K562 (cell line): Measurements from ENCODE around the gene IRF2BP1. TPM values are rescaled to one million over a fixed set of nuclear protein-coding genes. Genes with fewer than 3 reads are reported as not detected.
A peak's percentile ranks its signal among the peaks of the same experiment; 100 is the strongest.

Experiments
- ELF4 ChIP-seq: fragments of 450-650 bp; formaldehyde crosslinking; IDR thresholded peaks from 2 replicates; pipeline ENCODE4 v1.4.0; 2022; ENCODE audit warnings: missing genetic modification characterization
- ESRRA ChIP-seq: fragments of 450-650 bp; IDR thresholded peaks from 2 replicates; pipeline ENCODE4 v1.6.1; 2014; ENCODE audit warnings: low read depth, mild to moderate bottlenecking, moderate library complexity, borderline replicate concordance
- ETS2 ChIP-seq: IDR thresholded peaks from 2 replicates; pipeline ENCODE4 v1.6.1; 2016; ENCODE audit warnings: borderline replicate concordance, missing genetic modification characterization, mild to moderate bottlenecking, moderate library complexity, missing compliant biosample characterization; ENCODE audit not compliant: poor library complexity, severe bottlenecking
- GATA2 ChIP-seq: sonication (generic); formaldehyde crosslinking; IDR thresholded peaks from 2 replicates; pipeline ENCODE4 v1.4.0; 2020; ENCODE audit warnings: mild to moderate bottlenecking, missing genetic modification reagents
- KLF16 ChIP-seq: IDR thresholded peaks from 2 replicates; pipeline ENCODE4 v1.6.1; 2016; ENCODE audit warnings: antibody characterized with exemption
- SMAD3 ChIP-seq: fragments of 450-650 bp; formaldehyde crosslinking; conservative IDR thresholded peaks from 2 replicates; pipeline ENCODE4 v1.4.0; 2020; ENCODE audit warnings: mild to moderate bottlenecking
- TRIM28 ChIP-seq: fragments of 450-650 bp; IDR thresholded peaks from 2 replicates; pipeline ENCODE4 v1.6.1; 2017
- ZC3H8 ChIP-seq: fragments of 450-650 bp; IDR thresholded peaks from 2 replicates; pipeline ENCODE4 v1.6.1; 2017
- polyA plus RNA-seq, 8 experiments: library from polyadenylated mRNA; depleted of rRNA in 4 of 8; stranded (reverse) in 5 of 8; unstranded in 3 of 8; fragments of >200 nt; fragmentation: Nextera tagmentation in 2 of 8; fragmentation: Illumina TruSeq in 1 of 8; extraction: Ambion mirVana in 2 of 8; extraction: Trizol in 1 of 8; gene quantifications; 2 replicates each; pipeline versions ENCODE4 v1.2.1 to v1.2.3, GENCODE V29; 2011 to 2014; ENCODE audit warnings: inconsistent platforms in 1 of 8, missing spikeins in 1 of 8
- total RNA-seq, 7 experiments: library from RNA; depleted of rRNA in 6 of 7; stranded (reverse); fragments of >200 nt in 6 of 7; fragmentation: Illumina TruSeq in 2 of 7; extraction: Trizol in 2 of 7; gene quantifications; 2 replicates each; pipeline versions ENCODE4 v1.2.1 to v1.2.3, GENCODE V29; 2011 to 2021; ENCODE audit warnings: low replicate concordance in 1 of 7
- TF ChIP-seq, protein P1 (sequence below): fragments of 450-650 bp; IDR thresholded peaks from 2 replicates; pipeline ENCODE4 v1.6.1; 2016; ENCODE audit warnings: mild to moderate bottlenecking, moderate library complexity
- TF ChIP-seq, protein P2 (sequence below): fragments of 250-450 bp; sonication (Bioruptor Pico); IDR thresholded peaks from 2 replicates; pipeline ENCODE4 v1.8.0; 2021; ENCODE audit warnings: mild to moderate bottlenecking, moderate library complexity

The IRF2BP1 gene
- total and polyA plus RNA-seq, 9 of the 15 experiments (the other 6 are each of a cell fraction or from before 2014, with no cell fraction given), result 0.61 to 35.9 (median 3.5) TPM

DNA sequence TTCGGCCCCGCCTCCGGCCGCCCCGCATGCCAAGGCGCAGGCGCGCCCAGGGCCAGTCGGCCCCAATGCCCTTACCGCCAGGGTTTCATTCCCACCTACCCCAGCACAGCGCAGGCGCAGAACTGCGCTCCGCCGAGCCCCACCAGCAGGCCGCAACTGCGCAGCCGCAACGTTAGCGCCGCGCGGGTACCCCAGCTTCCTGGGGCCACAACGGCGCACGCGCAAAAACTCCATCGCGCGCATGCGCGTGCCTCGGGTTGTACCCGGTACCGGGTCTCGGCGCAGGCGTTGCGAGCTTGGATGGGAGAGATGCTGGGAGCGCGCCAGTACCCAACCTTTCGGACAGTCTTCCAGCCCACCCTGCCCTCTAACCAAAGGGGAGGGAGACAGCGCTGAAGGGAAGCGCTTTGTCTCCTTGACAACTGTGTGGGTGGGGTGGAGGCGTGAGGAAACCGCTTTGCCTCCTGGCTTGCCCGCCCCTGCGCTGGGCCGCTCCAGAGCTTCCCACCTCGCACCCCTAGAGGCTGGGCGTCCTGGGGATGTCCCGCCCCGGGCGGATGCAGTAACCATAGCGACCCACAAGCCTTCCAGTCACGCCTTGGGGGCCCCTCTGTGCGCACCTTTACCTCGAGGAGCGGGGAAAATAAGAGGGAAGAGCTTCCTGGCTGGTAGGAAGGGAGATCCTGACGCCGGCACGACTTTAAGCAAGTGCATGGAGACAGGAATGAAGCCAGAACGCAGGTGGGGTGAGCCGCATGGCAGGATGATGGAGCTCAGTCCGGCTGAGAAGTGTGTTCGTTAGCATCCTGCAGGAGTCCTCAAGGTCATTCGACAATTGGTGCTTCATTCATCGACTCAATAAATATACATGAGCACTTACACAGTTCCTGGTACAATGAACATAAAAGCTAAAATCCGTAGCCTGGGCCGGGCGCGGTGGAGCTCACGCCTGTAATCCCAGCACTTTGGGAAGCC, 17.0 kb upstream of the IRF2BP1 start (continued):
- TF ChIP-seq, protein P1, sequence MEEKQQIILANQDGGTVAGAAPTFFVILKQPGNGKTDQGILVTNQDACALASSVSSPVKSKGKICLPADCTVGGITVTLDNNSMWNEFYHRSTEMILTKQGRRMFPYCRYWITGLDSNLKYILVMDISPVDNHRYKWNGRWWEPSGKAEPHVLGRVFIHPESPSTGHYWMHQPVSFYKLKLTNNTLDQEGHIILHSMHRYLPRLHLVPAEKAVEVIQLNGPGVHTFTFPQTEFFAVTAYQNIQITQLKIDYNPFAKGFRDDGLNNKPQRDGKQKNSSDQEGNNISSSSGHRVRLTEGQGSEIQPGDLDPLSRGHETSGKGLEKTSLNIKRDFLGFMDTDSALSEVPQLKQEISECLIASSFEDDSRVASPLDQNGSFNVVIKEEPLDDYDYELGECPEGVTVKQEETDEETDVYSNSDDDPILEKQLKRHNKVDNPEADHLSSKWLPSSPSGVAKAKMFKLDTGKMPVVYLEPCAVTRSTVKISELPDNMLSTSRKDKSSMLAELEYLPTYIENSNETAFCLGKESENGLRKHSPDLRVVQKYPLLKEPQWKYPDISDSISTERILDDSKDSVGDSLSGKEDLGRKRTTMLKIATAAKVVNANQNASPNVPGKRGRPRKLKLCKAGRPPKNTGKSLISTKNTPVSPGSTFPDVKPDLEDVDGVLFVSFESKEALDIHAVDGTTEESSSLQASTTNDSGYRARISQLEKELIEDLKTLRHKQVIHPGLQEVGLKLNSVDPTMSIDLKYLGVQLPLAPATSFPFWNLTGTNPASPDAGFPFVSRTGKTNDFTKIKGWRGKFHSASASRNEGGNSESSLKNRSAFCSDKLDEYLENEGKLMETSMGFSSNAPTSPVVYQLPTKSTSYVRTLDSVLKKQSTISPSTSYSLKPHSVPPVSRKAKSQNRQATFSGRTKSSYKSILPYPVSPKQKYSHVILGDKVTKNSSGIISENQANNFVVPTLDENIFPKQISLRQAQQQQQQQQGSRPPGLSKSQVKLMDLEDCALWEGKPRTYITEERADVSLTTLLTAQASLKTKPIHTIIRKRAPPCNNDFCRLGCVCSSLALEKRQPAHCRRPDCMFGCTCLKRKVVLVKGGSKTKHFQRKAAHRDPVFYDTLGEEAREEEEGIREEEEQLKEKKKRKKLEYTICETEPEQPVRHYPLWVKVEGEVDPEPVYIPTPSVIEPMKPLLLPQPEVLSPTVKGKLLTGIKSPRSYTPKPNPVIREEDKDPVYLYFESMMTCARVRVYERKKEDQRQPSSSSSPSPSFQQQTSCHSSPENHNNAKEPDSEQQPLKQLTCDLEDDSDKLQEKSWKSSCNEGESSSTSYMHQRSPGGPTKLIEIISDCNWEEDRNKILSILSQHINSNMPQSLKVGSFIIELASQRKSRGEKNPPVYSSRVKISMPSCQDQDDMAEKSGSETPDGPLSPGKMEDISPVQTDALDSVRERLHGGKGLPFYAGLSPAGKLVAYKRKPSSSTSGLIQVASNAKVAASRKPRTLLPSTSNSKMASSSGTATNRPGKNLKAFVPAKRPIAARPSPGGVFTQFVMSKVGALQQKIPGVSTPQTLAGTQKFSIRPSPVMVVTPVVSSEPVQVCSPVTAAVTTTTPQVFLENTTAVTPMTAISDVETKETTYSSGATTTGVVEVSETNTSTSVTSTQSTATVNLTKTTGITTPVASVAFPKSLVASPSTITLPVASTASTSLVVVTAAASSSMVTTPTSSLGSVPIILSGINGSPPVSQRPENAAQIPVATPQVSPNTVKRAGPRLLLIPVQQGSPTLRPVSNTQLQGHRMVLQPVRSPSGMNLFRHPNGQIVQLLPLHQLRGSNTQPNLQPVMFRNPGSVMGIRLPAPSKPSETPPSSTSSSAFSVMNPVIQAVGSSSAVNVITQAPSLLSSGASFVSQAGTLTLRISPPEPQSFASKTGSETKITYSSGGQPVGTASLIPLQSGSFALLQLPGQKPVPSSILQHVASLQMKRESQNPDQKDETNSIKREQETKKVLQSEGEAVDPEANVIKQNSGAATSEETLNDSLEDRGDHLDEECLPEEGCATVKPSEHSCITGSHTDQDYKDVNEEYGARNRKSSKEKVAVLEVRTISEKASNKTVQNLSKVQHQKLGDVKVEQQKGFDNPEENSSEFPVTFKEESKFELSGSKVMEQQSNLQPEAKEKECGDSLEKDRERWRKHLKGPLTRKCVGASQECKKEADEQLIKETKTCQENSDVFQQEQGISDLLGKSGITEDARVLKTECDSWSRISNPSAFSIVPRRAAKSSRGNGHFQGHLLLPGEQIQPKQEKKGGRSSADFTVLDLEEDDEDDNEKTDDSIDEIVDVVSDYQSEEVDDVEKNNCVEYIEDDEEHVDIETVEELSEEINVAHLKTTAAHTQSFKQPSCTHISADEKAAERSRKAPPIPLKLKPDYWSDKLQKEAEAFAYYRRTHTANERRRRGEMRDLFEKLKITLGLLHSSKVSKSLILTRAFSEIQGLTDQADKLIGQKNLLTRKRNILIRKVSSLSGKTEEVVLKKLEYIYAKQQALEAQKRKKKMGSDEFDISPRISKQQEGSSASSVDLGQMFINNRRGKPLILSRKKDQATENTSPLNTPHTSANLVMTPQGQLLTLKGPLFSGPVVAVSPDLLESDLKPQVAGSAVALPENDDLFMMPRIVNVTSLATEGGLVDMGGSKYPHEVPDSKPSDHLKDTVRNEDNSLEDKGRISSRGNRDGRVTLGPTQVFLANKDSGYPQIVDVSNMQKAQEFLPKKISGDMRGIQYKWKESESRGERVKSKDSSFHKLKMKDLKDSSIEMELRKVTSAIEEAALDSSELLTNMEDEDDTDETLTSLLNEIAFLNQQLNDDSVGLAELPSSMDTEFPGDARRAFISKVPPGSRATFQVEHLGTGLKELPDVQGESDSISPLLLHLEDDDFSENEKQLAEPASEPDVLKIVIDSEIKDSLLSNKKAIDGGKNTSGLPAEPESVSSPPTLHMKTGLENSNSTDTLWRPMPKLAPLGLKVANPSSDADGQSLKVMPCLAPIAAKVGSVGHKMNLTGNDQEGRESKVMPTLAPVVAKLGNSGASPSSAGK, result no peak
- TF ChIP-seq, protein P2, sequence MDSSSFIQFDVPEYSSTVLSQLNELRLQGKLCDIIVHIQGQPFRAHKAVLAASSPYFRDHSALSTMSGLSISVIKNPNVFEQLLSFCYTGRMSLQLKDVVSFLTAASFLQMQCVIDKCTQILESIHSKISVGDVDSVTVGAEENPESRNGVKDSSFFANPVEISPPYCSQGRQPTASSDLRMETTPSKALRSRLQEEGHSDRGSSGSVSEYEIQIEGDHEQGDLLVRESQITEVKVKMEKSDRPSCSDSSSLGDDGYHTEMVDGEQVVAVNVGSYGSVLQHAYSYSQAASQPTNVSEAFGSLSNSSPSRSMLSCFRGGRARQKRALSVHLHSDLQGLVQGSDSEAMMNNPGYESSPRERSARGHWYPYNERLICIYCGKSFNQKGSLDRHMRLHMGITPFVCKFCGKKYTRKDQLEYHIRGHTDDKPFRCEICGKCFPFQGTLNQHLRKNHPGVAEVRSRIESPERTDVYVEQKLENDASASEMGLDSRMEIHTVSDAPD, result no peak
- TF ChIP-seq TRIM28 (no peak), ZC3H8 (no peak), SMAD3 (CRISPR knock-in tag) (no peak), ESRRA (0 out of 2 replicates have a peak, but pooled peaks have one; percentile 20), ETS2 (tag) (no peak), GATA2 (CRISPR knock-in tag) (no peak), KLF16 (no peak), ELF4 (CRISPR knock-in tag) (no peak)
